OCI-LY3 (cell line): ENCODE measurements around the gene GAS7.

Experiments used
- CTCF ChIP-seq: fragments of 200-600, 300-600 bp; sonication (generic); IDR thresholded peaks from 2 replicates; pipeline ENCODE4 v1.5.1; 2014; ENCODE audit warnings: antibody characterized with exemption, low read length, low read depth
- EZH2phosphoT487 ChIP-seq: fragments of 200-600 bp; shearing (Covaris generic); IDR thresholded peaks from 2 replicates; pipeline ENCODE4 v1.6.1; 2018; ENCODE audit warnings: antibody characterized with exemption, mixed run types, low read depth

DNA sequence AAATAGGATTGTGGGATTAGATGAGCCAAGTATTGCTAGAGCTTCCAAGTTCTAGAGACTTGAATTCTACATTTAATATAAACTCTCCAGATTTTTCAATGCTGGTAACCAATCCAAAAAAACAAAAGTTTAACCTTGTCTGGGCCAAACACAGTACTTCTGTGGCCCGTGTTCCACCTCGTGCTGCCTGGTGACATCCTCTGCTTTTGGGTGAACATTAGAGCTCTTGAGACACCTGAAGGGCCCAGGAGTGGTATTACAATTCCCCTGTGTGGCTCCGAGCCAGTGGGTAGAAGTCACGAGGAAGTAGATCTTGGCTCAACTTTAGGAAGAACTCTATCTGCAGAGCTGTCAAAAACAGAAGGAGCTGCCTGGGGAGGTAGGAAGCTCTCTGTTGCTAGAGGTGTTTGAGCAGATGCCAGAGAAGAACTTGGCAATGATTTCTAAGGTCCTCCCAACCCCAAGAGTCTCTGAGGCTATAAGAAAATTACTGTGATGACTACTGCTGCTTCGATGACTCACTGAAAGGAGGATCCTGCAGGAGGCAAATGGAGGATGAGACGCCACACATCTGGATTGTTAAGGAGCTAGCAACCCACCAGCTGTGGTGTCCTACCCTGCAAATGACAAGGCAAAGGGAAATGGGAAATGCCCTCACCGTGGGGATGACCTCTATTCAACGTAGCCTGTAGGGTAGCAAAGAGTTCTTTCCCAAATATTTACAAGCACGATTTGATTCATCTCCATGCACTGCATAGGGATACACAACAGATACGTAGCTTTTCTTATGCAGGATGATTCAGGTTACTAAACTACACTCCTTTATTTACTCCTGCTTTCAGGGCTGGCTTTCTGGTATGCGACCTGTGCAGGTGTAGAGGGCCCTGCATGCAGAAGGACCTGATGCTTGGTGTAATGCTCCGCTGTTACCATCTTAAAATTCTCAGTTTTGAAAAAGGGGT is 45.8 kb upstream of the GAS7 start:
- TF ChIP-seq CTCF (no peak), EZH2phosphoT487 (no peak)
